ENCODE results near the gene DLG2. TPM values are rescaled to one million over a fixed set of nuclear protein-coding genes. Genes with fewer than 3 reads are reported as not detected.

The DLG2 gene
- total RNA-seq, 4 donors from 2014 or later = 1.3 to 4.7 (median 2.4) TPM

GRCh38 chr11:84564180-84564866 is 1062.8 kb downstream of the DLG2 start:
- intact Hi-C loops (cut with DNase I; ENCODE audit: low total_unique reads) = no loop called here
- H3K27me3 ChIP-seq = no peaks in the 10 kb centered on the region
- no peaks in the 10 kb centered on the region for H3K36me3 ChIP-seq
- H3K27ac ChIP-seq = no peak overlapping the region
- TF ChIP-seq CTCF (IDR thresholded peaks at IDR 0.05 in 4 of 5, conservative IDR thresholded peaks at IDR 0.05 in 1 of 5) (peak; percentile 22 to 74 (median 66)), POLR2A (IDR thresholded peaks at IDR 0.05) (no peak)
- no peak for ATAC-seq
- in situ Hi-C loops (cut with MboI; ENCODE audit: low sequenced_read_pairs in 4 of 4) = loop anchor here in 3 of 4 donors (5.0 to 25.0 kb wide), 4 partner anchors 140 to 727 kb away; no protein-coding TSS in a partner anchor
- DNase-seq = no peak
- H3K9me3 ChIP-seq = no peaks in the 10 kb centered on the region
- H3K4me3 ChIP-seq = no peak overlapping the region
- no peaks in the 10 kb centered on the region for H3K4me1 ChIP-seq

- in situ Hi-C loops (cut with MboI; ENCODE audit: low sequenced_read_pairs in 4 of 4) = loop anchor here in 3 of 4 donors (5.0 to 25.0 kb wide), 4 partner anchors 141 to 726 kb away; no protein-coding TSS in a partner anchor
- no peaks in the 10 kb centered on the region for H3K27me3 ChIP-seq
- intact Hi-C loops (cut with DNase I; ENCODE audit: low total_unique reads) = no loop called here
- no peak for DNase-seq
- H3K4me3 ChIP-seq = no peak overlapping the region
- H3K27ac ChIP-seq = no peak overlapping the region
- H3K4me1 ChIP-seq = no peaks in the 10 kb centered on the region
- H3K9me3 ChIP-seq = no peaks in the 10 kb centered on the region
- H3K36me3 ChIP-seq = no peaks in the 10 kb centered on the region
- ATAC-seq = no peak
- no peak for TF ChIP-seq CTCF (IDR thresholded peaks at IDR 0.05 in 4 of 5, conservative IDR thresholded peaks at IDR 0.05 in 1 of 5)
- no peak for TF ChIP-seq POLR2A (IDR thresholded peaks at IDR 0.05)
Observed at GRCh38 chr11:84563356-84563755, 1063.8 kb downstream of the DLG2 start.

GRCh38 chr11:84560206-84560605 is 1066.9 kb downstream of the DLG2 start:
- ATAC-seq = no peak
- in situ Hi-C loops (cut with MboI; ENCODE audit: low sequenced_read_pairs in 4 of 4) = loop anchor here in 3 of 4 donors (5.0 to 25.0 kb wide), 4 partner anchors 145 to 723 kb away; no protein-coding TSS in a partner anchor
- no peak overlapping the region for H3K4me3 ChIP-seq
- no peaks in the 10 kb centered on the region for H3K27me3 ChIP-seq
- intact Hi-C loops (cut with DNase I; ENCODE audit: low total_unique reads) = no loop called here
- H3K36me3 ChIP-seq = no peaks in the 10 kb centered on the region
- no peaks in the 10 kb centered on the region for H3K4me1 ChIP-seq
- no peak overlapping the region for H3K27ac ChIP-seq
- TF ChIP-seq CTCF (IDR thresholded peaks at IDR 0.05 in 4 of 5, conservative IDR thresholded peaks at IDR 0.05 in 1 of 5) = no peak
- no peak for TF ChIP-seq POLR2A (IDR thresholded peaks at IDR 0.05)
- DNase-seq = no peak
- no peaks in the 10 kb centered on the region for H3K9me3 ChIP-seq

GRCh38 chr11:84558085-84558905 is 1068.8 kb downstream of the DLG2 start:
- Histone ChIP-seq H3K27ac (no peak overlapping the region), H3K4me3 (no peak overlapping the region), H3K36me3 (no peaks in the 10 kb centered on the region), H3K27me3 (no peaks in the 10 kb centered on the region), H3K9me3 (no peaks in the 10 kb centered on the region), H3K4me1 (no peaks in the 10 kb centered on the region)
- intact Hi-C loops (cut with DNase I; ENCODE audit: low total_unique reads) = loop anchor here (1.0 kb wide), 1 partner anchor 156 kb away; no protein-coding TSS in a partner anchor
- peak; percentile 52 to 80 (median 61) for TF ChIP-seq CTCF (IDR thresholded peaks at IDR 0.05 in 4 of 5, conservative IDR thresholded peaks at IDR 0.05 in 1 of 5)
- TF ChIP-seq POLR2A (IDR thresholded peaks at IDR 0.05) = no peak
- DNase-seq = peak in 1 of 2 donors; percentile 14
- in situ Hi-C loops (cut with MboI; ENCODE audit: low sequenced_read_pairs in 4 of 4) = loop anchor here in 2 of 4 donors (25.0 kb wide), 2 partner anchors 154 to 721 kb away; no protein-coding TSS in a partner anchor
- peak; percentile 71 to 74 for ATAC-seq
